IPS DF 4.7 (cell line): Measurements from ENCODE around the gene ANKRD35.
A peak's percentile ranks its signal among the peaks of the same experiment; 100 is the strongest.

Experiments used
- DNase-seq: peaks from one replicate; pipeline ENCODE4 v3.0.0-alpha.2; 2013; ENCODE audit warnings: low spot score; ENCODE audit errors: extremely low read depth

The ANKRD35 gene

GRCh38 chr1:145893306-145894055, 7.8 kb upstream of the ANKRD35 start:
- no peak for DNase-seq

- no peak for DNase-seq
Observed at GRCh38 chr1:145892486-145893087, 6.9 kb upstream of the ANKRD35 start.

- peak; percentile 96 for DNase-seq
Observed at GRCh38 chr1:145891587-145892485, 6.2 kb upstream of the ANKRD35 start.

GRCh38 chr1:145891143-145891542, 5.5 kb upstream of the ANKRD35 start:
- no peak for DNase-seq

GRCh38 chr1:145889722-145890121, 4.1 kb upstream of the ANKRD35 start:
- no peak for DNase-seq

- no peak for DNase-seq
Observed at GRCh38 chr1:145887631-145888030, 2.0 kb upstream of the ANKRD35 start.

- no peak for DNase-seq
Observed at GRCh38 chr1:145886816-145887215, 1.1 kb upstream of the ANKRD35 start.

- DNase-seq, result no peak
Observed at GRCh38 chr1:145886390-145886789, 724 bp upstream of the ANKRD35 start.

- no peak for DNase-seq
Observed at GRCh38 chr1:145884675-145885074, 991 bp downstream of the ANKRD35 start.

- DNase-seq, result no peak
Observed at GRCh38 chr1:145879775-145880174, 5.9 kb downstream of the ANKRD35 start.

- no peak for DNase-seq
Observed at GRCh38 chr1:145878724-145879123, 6.9 kb downstream of the ANKRD35 start.

GRCh38 chr1:145877923-145878486, 7.7 kb downstream of the ANKRD35 start:
- DNase-seq, result no peak

- DNase-seq, result no peak
Observed at GRCh38 chr1:145874646-145875045, 11.0 kb downstream of the ANKRD35 start.

- DNase-seq, result no peak
Observed at GRCh38 chr1:145871994-145872924, 13.4 kb downstream of the ANKRD35 start.

- no peak for DNase-seq
Observed at GRCh38 chr1:145868232-145868631, 17.4 kb downstream of the ANKRD35 start.

GRCh38 chr1:145863282-145864018, 22.2 kb downstream of the ANKRD35 start:
- DNase-seq, result no peak

- DNase-seq, result no peak
Observed at GRCh38 chr1:145859491-145860023, 26.1 kb downstream of the ANKRD35 start.

- DNase-seq, result no peak
Observed at GRCh38 chr1:145858901-145859490, 26.7 kb downstream of the ANKRD35 start, which contains the start of gene PIAS3. Gene PIAS3, minus strand, starts transcription at chr1:145859081. Its CDS starts 91 bp downstream, at chr1:145858990.

GRCh38 chr1:145858238-145858900, 27.3 kb downstream of the ANKRD35 start:
- DNase-seq, result no peak
